Subcutaneous adipose tissue (tissue), 4 donors: Measurements from ENCODE around the gene LEF1. TPM values are rescaled to one million over a fixed set of nuclear protein-coding genes. Genes with fewer than 3 reads are reported as not detected.

Experiments used
- total RNA-seq, 4 donors: library from RNA; depleted of rRNA; stranded (reverse); fragments of >200 nt; gene quantifications; one replicate each; pipeline ENCODE4 v1.1.0, GENCODE V29; 2016
- TF ChIP-seq, protein P1 (sequence below): fragments of 450-650 bp; IDR thresholded peaks from one replicate; pipeline ENCODE4 v1.5.1; 2016; ENCODE audit warnings: low read depth, mild to moderate bottlenecking, control low read depth, antibody characterized with exemption, moderate library complexity

The LEF1 gene
- total RNA-seq, 4 donors from 2014 or later: 1.1 to 6.8 (median 5.1) TPM; not detected in 1

DNA sequence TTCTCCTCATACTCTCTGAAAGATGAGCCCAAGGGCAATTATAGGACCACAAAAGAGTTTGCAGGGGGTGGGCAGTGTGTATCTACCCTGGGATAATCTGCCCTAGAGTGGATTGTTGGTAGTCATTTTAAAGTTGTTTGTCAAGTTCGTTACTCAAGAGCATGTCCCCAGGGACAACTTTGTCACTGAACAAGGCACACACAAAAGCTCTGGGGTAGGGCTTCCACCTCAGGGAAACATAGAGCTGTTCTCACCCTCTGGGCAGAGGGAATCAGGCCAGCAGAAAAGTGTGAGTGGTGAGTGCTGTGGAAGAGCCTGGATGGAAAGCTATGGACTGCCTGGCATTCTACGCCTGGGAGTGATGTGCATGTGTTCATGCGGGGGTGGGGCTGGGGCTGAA is 23.3 kb upstream of the LEF1 start:
- TF ChIP-seq, protein P1, sequence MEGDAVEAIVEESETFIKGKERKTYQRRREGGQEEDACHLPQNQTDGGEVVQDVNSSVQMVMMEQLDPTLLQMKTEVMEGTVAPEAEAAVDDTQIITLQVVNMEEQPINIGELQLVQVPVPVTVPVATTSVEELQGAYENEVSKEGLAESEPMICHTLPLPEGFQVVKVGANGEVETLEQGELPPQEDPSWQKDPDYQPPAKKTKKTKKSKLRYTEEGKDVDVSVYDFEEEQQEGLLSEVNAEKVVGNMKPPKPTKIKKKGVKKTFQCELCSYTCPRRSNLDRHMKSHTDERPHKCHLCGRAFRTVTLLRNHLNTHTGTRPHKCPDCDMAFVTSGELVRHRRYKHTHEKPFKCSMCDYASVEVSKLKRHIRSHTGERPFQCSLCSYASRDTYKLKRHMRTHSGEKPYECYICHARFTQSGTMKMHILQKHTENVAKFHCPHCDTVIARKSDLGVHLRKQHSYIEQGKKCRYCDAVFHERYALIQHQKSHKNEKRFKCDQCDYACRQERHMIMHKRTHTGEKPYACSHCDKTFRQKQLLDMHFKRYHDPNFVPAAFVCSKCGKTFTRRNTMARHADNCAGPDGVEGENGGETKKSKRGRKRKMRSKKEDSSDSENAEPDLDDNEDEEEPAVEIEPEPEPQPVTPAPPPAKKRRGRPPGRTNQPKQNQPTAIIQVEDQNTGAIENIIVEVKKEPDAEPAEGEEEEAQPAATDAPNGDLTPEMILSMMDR: no peak

DNA sequence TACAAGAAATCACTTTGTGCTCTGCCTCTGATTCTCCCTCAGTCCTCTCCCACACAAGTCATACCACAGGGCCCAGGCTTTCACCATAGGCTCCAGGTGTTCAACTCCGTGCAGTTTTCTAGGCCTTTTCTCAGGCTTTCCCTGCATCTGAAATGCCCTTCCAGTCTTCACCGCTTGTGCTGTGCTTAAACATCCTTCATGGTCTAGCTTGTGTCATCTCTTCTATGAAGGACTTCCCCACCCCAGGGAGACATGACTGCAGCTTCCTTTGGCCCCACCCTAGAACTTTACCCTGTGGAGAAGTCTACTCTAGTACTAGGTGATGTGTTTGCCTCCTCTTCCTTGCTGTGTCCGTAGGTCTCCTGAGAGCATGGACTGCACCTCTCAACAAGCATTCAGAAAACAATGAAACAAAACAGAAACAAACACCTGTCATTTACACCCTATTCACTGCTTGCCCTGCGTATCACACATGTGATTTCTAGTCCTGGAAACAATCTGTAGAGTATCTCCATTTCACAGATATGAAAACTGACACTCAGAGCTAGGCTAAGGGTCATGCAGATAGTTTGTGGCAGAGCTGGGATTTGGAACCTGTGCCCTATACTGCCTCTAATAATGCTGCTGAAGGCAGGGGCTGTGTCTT is 22.7 kb upstream of the LEF1 start:
- TF ChIP-seq, protein P1: no peak

DNA sequence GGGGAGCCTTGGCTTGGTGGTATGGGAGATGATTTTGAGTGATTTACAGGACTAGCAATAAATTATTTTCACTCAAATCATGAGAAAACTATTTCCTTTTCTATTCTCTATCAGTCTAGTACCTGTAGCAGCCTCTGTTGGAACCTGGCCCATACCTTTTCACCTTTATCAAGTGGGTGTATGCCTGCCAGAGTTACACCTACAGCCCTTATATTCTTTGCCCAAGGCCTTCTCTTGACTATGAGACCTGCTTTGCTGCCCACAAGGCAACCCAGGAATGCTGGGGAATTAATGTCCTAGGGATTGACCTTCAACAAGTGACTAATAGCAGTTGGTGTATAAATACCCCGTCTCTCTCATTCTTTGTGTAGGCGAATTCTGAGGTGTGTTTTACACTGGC is 20.0 kb upstream of the LEF1 start:
- TF ChIP-seq, protein P1: no peak

DNA sequence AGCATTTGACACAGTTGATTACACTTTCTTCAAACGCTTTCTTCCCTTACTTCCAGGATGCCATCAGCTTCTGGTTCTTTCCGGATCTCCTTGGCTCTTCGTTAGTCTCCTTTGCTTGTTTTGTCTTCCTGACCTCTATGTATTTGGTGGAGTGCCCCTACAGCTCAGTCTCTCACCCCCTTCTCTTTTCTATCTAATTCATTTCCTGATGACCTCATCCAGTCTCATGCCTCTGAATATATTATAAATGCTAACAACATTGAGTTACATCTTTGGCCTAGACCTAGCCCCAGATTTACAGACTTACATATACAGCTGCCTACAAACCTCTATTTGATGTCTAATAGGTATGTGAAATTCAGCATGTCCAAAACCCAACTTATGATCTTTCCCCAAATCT is 16.5 kb upstream of the LEF1 start:
- TF ChIP-seq, protein P1: no peak

DNA sequence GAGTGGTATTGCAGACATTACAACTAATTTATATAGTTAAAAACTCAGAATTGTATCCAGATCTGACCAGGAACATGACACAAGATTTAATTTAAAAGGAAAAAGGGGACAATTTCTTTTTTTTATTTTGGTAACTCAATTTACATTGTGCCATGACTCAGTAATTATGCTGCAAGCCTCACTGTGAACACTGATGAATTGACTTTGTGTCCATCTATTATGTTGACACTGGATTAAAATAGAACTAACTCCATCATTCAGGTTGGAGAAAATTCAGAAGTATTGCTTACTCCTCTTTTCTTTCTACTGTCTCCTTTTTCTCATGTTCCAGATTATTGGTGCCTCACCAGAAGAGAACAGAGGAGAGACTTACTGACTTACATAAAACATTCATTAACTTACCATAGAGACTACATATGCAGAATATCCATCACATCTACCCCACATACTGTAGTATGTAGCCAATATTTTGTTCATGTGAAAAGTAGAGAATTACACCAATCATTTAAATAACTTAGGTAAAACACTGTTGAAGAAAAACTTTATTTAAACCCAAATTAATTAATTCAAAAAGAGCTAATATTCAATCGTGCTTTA is 15.8 kb upstream of the LEF1 start:
- TF ChIP-seq, protein P1: no peak

DNA sequence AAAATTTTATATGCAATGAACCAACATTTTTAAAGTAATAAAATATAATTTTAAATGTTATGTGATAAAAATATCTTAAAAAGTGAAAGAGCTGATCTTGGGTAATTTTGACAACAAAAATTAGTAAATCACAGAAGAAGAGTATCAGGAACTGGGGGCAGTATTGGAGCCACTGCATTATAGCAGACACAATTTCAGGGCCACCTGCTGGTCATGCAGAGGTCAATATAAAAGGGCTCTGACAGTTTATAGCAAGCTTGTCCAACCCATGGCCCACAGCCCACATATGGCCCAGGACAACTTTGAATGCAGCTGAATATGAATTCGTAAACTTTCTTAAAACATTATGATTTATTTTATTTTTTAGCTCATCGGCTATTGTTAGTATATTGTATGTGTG is 13.0 kb upstream of the LEF1 start:
- TF ChIP-seq, protein P1: no peak

DNA sequence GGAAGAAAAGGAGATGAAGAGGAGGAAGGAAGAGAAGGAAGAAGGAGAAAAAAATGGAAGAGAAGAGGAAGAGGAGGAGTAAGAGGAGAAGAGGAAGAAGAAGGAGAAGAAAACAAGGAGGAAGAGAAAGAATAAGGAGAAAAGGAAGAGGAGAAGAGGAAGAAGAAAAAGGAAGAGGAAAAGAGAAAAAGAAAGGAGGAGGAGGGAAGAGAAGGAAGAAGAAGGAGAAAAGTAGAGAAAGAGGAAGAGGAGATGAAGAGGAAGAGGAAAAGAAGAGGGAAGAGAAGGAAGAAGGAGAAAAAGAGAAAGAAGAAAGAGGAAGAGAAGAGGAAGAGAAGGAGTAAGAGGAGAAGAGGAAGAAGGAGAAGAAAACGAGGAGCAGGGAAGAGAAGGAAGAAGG is 11.8 kb upstream of the LEF1 start:
- TF ChIP-seq, protein P1: no peak
